Activated CD4-positive, alpha-beta T cell treated with anti-CD3 and anti-CD28 coated beads, Interleukin-2, amount 10 ng/mL, durations not matched to agents 24 days and 14 days (primary cell): ENCODE results near the gene THSD7A. TPM values are rescaled to one million over a fixed set of nuclear protein-coding genes. Genes with fewer than 3 reads are reported as not detected.

Experiments used
- DNase-seq: peaks from one replicate; pipeline ENCODE4 v3.0.0; 2022
- H3K27ac Mint-ChIP-seq: one replicate; pipeline ENCODE4 v1.8.0; 2022; ENCODE audit warnings: mild to moderate bottlenecking, mixed read lengths
- H3K27me3 Mint-ChIP-seq: one replicate; pipeline ENCODE4 v1.8.0; 2022; ENCODE audit warnings: mixed read lengths
- H3K36me3 Mint-ChIP-seq: one replicate; pipeline ENCODE4 v1.8.0; 2022; ENCODE audit warnings: low read depth, mild to moderate bottlenecking, mixed read lengths
- H3K4me1 Mint-ChIP-seq: one replicate; pipeline ENCODE4 v1.8.0; 2021; ENCODE audit warnings: mixed read lengths
- H3K4me3 Mint-ChIP-seq: one replicate; pipeline ENCODE4 v1.8.0; 2022; ENCODE audit warnings: mild to moderate bottlenecking, moderate library complexity, mixed read lengths
- H3K9me3 Mint-ChIP-seq: one replicate; pipeline ENCODE4 v1.8.0; 2021; ENCODE audit warnings: mixed read lengths
- intact Hi-C: fragments of 100-400 bp; cut with micrococcal nuclease; formaldehyde crosslinking; loops from one replicate; pipeline ENCODE4 v1.15.1; 2023
- total RNA-seq: library from RNA; stranded (reverse); gene quantifications from 2 replicates; pipeline ENCODE4 v1.2.3, GENCODE V29; 2022

Gene THSD7A
- total RNA-seq, 1 donor from 2014 or later = not detected

- no peaks in the 10 kb centered on the region for H3K36me3 Mint-ChIP-seq
- no peaks in the 10 kb centered on the region for H3K9me3 Mint-ChIP-seq
- H3K27me3 Mint-ChIP-seq = no peaks in the 10 kb centered on the region
- H3K4me1 Mint-ChIP-seq = no peaks in the 10 kb centered on the region
- no peak overlapping the region for H3K4me3 Mint-ChIP-seq
- no peak for DNase-seq
- H3K27ac Mint-ChIP-seq = no peak overlapping the region
- intact Hi-C loops = no loop called here
Measured at GRCh38 chr7:11788568-11788967, 43.4 kb downstream of the THSD7A start.

GRCh38 chr7:11787534-11787933 is 44.5 kb downstream of the THSD7A start:
- H3K4me1 Mint-ChIP-seq = no peaks in the 10 kb centered on the region
- no peaks in the 10 kb centered on the region for H3K27me3 Mint-ChIP-seq
- H3K36me3 Mint-ChIP-seq = no peaks in the 10 kb centered on the region
- H3K4me3 Mint-ChIP-seq = no peak overlapping the region
- H3K27ac Mint-ChIP-seq = no peak overlapping the region
- H3K9me3 Mint-ChIP-seq = no peaks in the 10 kb centered on the region
- DNase-seq = no peak
- intact Hi-C loops = no loop called here

GRCh38 chr7:11786186-11786585 is 45.8 kb downstream of the THSD7A start:
- Mint-ChIP-seq H3K4me3 (no peak overlapping the region), H3K27me3 (no peaks in the 10 kb centered on the region), H3K4me1 (no peaks in the 10 kb centered on the region), H3K36me3 (no peaks in the 10 kb centered on the region), H3K9me3 (no peaks in the 10 kb centered on the region), H3K27ac (no peak overlapping the region)
- intact Hi-C loops = no loop called here
- DNase-seq = no peak

DNA sequence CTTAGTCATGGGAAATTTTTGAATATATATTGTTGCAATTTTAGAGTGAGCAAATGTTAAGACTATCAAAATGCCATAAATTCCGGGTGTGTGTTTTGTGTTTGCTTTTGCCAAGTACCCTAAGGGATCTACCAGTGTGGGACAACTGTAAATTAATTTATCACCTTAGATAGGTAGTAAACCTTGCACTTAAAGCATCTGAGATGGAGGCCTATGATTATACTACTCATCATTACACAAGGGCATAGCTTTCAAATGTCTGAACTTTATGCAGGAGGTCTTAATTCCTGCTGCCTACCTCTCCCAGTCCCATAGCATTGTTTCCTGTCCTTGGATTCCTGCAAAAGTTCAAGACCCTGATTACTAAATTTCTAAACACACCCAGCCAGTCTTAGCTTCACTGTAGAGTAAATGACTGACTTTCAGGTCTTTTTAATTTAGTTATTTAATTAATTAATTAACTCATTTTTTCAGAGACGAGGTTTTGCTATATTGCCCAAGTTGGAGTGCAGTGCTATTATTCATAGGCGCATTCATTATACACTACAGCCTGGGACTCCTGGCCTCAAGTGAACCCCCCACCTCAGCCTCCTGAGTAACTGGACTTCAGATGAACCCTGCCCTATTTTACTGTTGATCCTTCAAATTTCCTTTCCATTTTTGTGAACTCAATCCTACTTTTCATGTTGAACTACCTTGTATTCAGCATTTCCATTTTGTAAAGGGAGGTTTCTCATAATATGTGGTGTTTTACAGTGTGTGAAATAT is 47.0 kb downstream of the THSD7A start:
- Mint-ChIP-seq H3K9me3 (no peaks in the 10 kb centered on the region), H3K4me3 (no peak overlapping the region), H3K27me3 (no peaks in the 10 kb centered on the region), H3K36me3 (no peaks in the 10 kb centered on the region), H3K4me1 (no peaks in the 10 kb centered on the region), H3K27ac (no peak overlapping the region)
- no peak for DNase-seq
- intact Hi-C loops = no loop called here

DNA sequence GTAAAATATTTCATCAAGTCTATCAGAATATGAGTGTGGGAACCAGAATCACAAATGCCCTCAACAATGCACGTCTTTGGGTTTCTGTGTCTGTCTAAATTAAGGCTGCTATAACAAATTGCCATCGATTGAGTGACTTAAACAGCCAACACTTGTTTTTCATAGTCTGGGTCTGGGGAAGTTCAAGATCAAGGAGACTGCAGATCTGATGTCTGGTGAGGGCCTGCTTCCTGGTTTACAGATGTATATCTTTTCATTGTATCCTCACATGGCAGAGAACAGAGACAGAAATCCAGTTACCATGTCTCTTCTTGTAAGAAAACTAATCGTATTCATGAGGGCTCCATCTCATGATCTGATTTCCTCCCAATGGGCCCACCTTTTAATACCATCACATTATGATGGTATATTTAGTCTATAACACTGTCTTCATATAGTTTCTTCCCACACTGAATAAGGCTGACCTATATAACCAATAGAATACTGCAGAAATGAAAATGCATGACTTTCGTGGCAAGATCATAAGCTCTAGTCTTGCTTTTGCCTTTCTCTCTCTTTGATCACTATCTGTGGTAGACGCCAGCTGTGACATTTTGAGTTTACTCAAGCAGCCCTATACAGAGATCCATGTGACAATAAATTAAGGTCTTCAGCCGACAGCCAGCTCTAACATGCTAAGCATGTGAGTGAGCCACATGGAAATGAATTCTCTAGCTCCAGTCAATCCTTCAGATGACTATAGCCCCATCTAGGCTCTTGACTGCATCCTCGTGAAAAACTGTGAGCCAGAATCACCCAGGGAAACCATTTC is 51.9 kb downstream of the THSD7A start:
- no peak for DNase-seq
- Mint-ChIP-seq H3K4me3 (no peak overlapping the region), H3K36me3 (no peaks in the 10 kb centered on the region), H3K4me1 (no peaks in the 10 kb centered on the region), H3K27ac (no peak overlapping the region), H3K27me3 (no peaks in the 10 kb centered on the region), H3K9me3 (no peaks in the 10 kb centered on the region)
- intact Hi-C loops = no loop called here

DNA sequence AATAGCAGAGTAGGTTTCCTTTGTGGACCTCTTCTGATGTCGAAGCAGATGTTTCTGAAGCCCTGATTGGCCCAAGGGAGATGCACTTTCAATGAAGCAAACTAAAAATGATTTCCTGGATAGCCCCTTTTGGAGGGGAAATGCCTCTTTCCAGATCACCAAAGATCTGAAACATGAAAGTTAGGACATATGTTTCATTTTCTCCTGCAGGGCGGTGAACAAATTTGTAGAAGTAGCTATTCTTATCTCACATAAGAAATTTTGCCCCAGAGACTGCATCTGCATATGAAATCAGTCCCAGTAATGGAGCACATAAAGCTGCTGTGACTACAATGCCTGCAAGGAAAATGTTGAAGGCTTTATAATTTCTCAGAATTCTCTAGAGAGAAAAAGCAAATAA is 56.0 kb downstream of the THSD7A start:
- no peak overlapping the region for H3K27ac Mint-ChIP-seq
- H3K36me3 Mint-ChIP-seq = no peaks in the 10 kb centered on the region
- no peaks in the 10 kb centered on the region for H3K27me3 Mint-ChIP-seq
- intact Hi-C loops = no loop called here
- H3K4me3 Mint-ChIP-seq = no peak overlapping the region
- DNase-seq = no peak
- H3K4me1 Mint-ChIP-seq = no peaks in the 10 kb centered on the region
- no peaks in the 10 kb centered on the region for H3K9me3 Mint-ChIP-seq

- Mint-ChIP-seq H3K4me1 (no peaks in the 10 kb centered on the region), H3K4me3 (no peak overlapping the region), H3K27ac (no peak overlapping the region), H3K36me3 (no peaks in the 10 kb centered on the region), H3K9me3 (no peaks in the 10 kb centered on the region), H3K27me3 (no peaks in the 10 kb centered on the region)
- intact Hi-C loops = no loop called here
- DNase-seq = no peak
Measured at GRCh38 chr7:11775401-11775800, 56.6 kb downstream of the THSD7A start.

DNA sequence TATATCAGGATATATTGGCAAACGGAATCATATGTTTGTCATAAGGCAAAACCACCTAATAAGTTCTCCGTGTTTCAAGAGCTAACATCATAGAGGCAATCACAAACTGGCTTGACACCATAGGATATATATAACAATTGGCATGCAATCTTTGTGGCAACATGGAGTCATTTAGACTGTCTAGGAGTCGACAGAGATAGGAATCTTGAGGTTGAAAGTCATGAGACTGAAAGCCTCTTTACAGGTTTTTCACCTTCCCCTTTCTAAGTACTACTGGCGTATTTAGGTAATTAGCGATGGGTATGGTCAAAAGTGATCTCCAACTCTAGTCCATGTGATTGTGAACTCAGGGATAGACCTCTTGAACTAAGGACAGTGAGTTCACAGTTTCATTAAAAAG is 63.7 kb downstream of the THSD7A start:
- Mint-ChIP-seq H3K9me3 (no peaks in the 10 kb centered on the region), H3K36me3 (no peaks in the 10 kb centered on the region), H3K27me3 (no peaks in the 10 kb centered on the region), H3K4me3 (no peak overlapping the region), H3K27ac (no peak overlapping the region), H3K4me1 (no peaks in the 10 kb centered on the region)
- intact Hi-C loops = no loop called here
- DNase-seq = no peak

DNA sequence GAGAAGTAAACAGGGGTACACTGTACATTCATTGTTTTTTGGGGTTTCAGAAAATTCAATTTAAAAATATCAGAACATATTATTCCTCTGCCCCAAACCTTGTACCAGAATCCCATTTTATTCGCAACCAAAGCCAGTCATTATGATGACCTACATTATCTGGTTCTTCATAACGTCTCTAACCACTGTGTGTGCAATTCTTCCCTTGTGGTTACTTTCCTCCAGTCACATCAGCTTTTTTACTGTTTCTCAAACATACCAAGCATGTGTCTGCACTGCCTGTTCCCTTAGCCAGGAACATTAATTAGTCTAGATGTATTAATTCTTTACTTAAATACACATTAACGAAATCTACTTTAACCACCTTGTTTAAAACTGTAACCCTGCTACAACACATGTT is 64.8 kb downstream of the THSD7A start:
- no peaks in the 10 kb centered on the region for H3K4me1 Mint-ChIP-seq
- H3K4me3 Mint-ChIP-seq = no peak overlapping the region
- no peak overlapping the region for H3K27ac Mint-ChIP-seq
- H3K27me3 Mint-ChIP-seq = no peaks in the 10 kb centered on the region
- no peaks in the 10 kb centered on the region for H3K36me3 Mint-ChIP-seq
- intact Hi-C loops = no loop called here
- H3K9me3 Mint-ChIP-seq = no peaks in the 10 kb centered on the region
- no peak for DNase-seq

- Mint-ChIP-seq H3K27me3 (no peaks in the 10 kb centered on the region), H3K9me3 (no peaks in the 10 kb centered on the region), H3K4me3 (no peak overlapping the region), H3K27ac (no peak overlapping the region), H3K36me3 (no peaks in the 10 kb centered on the region), H3K4me1 (no peaks in the 10 kb centered on the region)
- DNase-seq = no peak
- intact Hi-C loops = no loop called here
Measured at GRCh38 chr7:11760372-11760771, 71.6 kb downstream of the THSD7A start.

DNA sequence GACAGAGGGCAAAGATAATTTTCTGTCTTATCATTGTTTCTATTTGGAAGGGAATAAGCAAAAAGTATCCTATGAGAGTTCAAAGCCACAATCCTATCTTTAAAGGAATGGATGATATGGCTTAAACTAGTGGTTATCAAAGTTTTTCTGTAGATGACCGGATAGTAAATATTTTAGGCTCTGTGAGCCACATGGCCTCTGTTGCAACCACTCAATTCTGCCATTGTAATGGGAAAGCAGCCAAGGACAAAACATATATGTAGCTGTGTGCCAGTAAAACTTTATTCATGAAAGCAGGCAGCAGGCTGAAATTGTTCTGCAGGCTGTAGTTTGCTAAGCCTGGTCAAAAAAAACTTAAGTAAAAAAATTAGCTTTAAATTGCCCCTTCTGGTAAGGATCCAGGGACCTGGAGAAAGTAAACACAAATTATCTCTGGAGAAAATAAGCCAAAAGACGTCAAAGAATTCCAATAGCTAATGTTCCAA is 73.3 kb downstream of the THSD7A start:
- intact Hi-C loops = no loop called here
- H3K27me3 Mint-ChIP-seq = no peaks in the 10 kb centered on the region
- no peak overlapping the region for H3K27ac Mint-ChIP-seq
- no peaks in the 10 kb centered on the region for H3K9me3 Mint-ChIP-seq
- H3K4me1 Mint-ChIP-seq = no peaks in the 10 kb centered on the region
- no peak for DNase-seq
- no peaks in the 10 kb centered on the region for H3K36me3 Mint-ChIP-seq
- H3K4me3 Mint-ChIP-seq = no peak overlapping the region

DNA sequence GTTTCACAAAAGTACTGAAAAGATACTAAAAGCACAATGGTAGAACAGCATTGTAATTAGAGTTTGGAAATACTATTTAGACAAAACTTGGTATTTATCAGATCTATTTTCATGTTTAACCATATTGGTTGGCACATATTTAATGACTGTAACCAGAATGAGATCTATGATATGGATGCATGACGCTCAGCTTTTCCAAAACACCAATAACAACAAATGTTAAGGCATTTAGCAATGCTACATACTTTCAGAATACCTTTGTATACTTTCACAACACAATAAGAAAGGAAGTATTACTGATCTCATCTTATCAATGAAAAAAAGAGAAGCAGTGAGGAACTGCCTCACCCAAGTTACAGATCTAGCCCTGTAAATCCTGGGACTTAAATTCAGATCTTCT is 74.8 kb downstream of the THSD7A start:
- Mint-ChIP-seq H3K27ac (no peak overlapping the region), H3K4me3 (no peak overlapping the region), H3K9me3 (no peaks in the 10 kb centered on the region), H3K4me1 (no peaks in the 10 kb centered on the region), H3K36me3 (no peaks in the 10 kb centered on the region), H3K27me3 (no peaks in the 10 kb centered on the region)
- DNase-seq = no peak
- intact Hi-C loops = no loop called here

- no peak for DNase-seq
- H3K36me3 Mint-ChIP-seq = no peaks in the 10 kb centered on the region
- H3K27me3 Mint-ChIP-seq = no peaks in the 10 kb centered on the region
- intact Hi-C loops = no loop called here
- no peaks in the 10 kb centered on the region for H3K9me3 Mint-ChIP-seq
- H3K27ac Mint-ChIP-seq = no peak overlapping the region
- H3K4me3 Mint-ChIP-seq = no peak overlapping the region
- no peaks in the 10 kb centered on the region for H3K4me1 Mint-ChIP-seq
Measured at GRCh38 chr7:11754933-11755332, 77.1 kb downstream of the THSD7A start.

DNA sequence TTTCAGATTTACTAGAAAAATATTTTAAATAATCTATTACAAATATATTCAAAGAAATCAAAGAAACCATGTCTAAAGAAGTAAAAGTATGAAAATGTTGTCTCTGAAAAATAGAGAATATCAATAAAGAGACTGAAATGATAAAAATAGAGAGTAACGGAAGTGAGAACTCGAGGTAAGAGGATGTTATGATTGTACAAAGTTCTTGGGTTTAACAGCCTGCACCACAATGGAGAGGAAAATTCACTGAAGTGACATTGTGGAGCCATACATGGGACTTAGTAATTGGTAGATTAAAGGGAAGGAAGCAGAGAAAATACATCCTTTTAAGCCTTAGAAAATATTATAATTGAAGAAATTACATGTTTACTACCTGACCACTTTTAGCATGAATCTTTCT is 77.9 kb downstream of the THSD7A start:
- intact Hi-C loops = no loop called here
- no peaks in the 10 kb centered on the region for H3K4me1 Mint-ChIP-seq
- no peak overlapping the region for H3K4me3 Mint-ChIP-seq
- no peaks in the 10 kb centered on the region for H3K9me3 Mint-ChIP-seq
- H3K27ac Mint-ChIP-seq = no peak overlapping the region
- no peak for DNase-seq
- H3K27me3 Mint-ChIP-seq = no peaks in the 10 kb centered on the region
- no peaks in the 10 kb centered on the region for H3K36me3 Mint-ChIP-seq
